NCI-H128 (cell line): Measurements from ENCODE around the gene ROCK2.
"Not testable (repeated sequence)": the region's sequence is repeated elsewhere in the genome, so short reads cannot be mapped to it uniquely, and the experiment has no call there.

ENCODE experiments used
- DNase-seq: peaks from one replicate; lab custom pipeline; 2025; ENCODE audit not compliant: unreplicated experiment; lab: John Stamatoyannopoulos, UW

Gene ROCK2

GRCh38 chr2:11239666-11240462 is 104.6 kb downstream of the ROCK2 start:
- no peak for DNase-seq

- no peak for DNase-seq
These were observed 105.3 kb downstream of the ROCK2 start for GRCh38 chr2:11239147-11239546.

GRCh38 chr2:11237122-11237521 is 107.3 kb downstream of the ROCK2 start:
- DNase-seq: no peak

- no peak for DNase-seq
These were observed 108.1 kb downstream of the ROCK2 start for GRCh38 chr2:11236335-11236734.

- no peak for DNase-seq
These were observed 108.9 kb downstream of the ROCK2 start for GRCh38 chr2:11235583-11235982.

- no peak for DNase-seq
These were observed 110.1 kb downstream of the ROCK2 start for GRCh38 chr2:11234309-11234708.

- DNase-seq: not testable (repeated sequence)
These were observed 113.2 kb downstream of the ROCK2 start for GRCh38 chr2:11231193-11231592.

- DNase-seq: no peak
These were observed 115.7 kb downstream of the ROCK2 start for GRCh38 chr2:11228692-11229091.

- no peak for DNase-seq
These were observed 116.8 kb downstream of the ROCK2 start for GRCh38 chr2:11227595-11227994.

GRCh38 chr2:11224887-11225286 is 119.5 kb downstream of the ROCK2 start:
- no peak for DNase-seq

- DNase-seq: no peak
These were observed 121.6 kb downstream of the ROCK2 start for GRCh38 chr2:11222845-11223244.

- DNase-seq: no peak
These were observed 124.0 kb downstream of the ROCK2 start for GRCh38 chr2:11220445-11220844.

- DNase-seq: no peak
These were observed 129.0 kb downstream of the ROCK2 start for GRCh38 chr2:11215407-11215806.

- no peak for DNase-seq
These were observed 129.7 kb downstream of the ROCK2 start for GRCh38 chr2:11214770-11215169.

GRCh38 chr2:11213975-11214374 is 130.5 kb downstream of the ROCK2 start:
- DNase-seq: no peak

GRCh38 chr2:11213090-11213638 is 131.3 kb downstream of the ROCK2 start:
- no peak for DNase-seq

- DNase-seq: no peak
These were observed 131.8 kb downstream of the ROCK2 start for GRCh38 chr2:11212645-11213044.

- no peak for DNase-seq
These were observed 136.4 kb downstream of the ROCK2 start for GRCh38 chr2:11208083-11208482.

- DNase-seq: no peak
These were observed 141.0 kb downstream of the ROCK2 start for GRCh38 chr2:11203480-11203879.

- DNase-seq: no peak
These were observed 142.5 kb downstream of the ROCK2 start for GRCh38 chr2:11201969-11202368.

GRCh38 chr2:11200651-11201050 is 143.8 kb downstream of the ROCK2 start:
- DNase-seq: no peak

- DNase-seq: no peak
These were observed 148.2 kb downstream of the ROCK2 start for GRCh38 chr2:11196246-11196645.

- no peak for DNase-seq
These were observed 156.7 kb downstream of the ROCK2 start for GRCh38 chr2:11187731-11188130.
